Hypothalamus (tissue), 51 donors: Measurements from ENCODE around the gene SLC10A3.

Experiments used
- DNase-seq, 51 donors: peaks; one replicate each; lab custom pipeline; 2025; lab: John Stamatoyannopoulos, UW

Gene SLC10A3, protein sequence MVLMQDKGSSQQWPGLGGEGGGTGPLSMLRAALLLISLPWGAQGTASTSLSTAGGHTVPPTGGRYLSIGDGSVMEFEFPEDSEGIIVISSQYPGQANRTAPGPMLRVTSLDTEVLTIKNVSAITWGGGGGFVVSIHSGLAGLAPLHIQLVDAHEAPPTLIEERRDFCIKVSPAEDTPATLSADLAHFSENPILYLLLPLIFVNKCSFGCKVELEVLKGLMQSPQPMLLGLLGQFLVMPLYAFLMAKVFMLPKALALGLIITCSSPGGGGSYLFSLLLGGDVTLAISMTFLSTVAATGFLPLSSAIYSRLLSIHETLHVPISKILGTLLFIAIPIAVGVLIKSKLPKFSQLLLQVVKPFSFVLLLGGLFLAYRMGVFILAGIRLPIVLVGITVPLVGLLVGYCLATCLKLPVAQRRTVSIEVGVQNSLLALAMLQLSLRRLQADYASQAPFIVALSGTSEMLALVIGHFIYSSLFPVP

DNA sequence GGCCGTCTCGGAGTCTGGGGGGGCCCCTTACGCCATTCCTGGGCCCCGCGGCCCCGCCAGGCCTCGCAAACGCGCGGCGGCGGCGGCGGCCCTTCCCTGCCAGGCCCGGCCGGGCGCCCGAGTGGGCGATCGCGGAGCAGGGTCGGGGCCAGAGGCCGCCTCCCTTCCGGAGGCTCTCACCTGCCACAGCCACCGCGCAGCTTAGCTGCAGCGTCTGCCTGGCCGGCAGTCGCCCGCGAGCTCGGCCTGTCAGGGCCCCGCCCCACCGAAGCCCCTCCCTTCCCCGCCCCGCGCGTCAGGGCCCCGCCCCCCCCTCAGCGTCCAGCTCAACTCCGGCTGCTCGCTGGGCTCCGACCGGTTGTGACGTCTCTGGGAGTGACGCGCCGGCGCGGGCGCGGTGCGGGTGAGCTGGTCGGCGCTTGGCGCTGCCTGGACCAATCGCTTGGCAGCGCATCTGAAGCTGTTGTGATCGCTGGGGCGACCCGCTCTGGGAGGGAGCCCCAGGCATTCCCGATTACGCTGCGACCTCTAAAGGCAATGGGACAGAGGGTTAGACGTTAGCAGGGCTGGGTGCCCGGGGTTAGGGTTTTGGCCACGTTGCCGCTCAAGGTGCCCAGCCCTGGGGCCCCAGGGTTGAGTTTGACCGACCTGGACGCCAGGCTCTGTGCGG is at the start of gene SLC10A3:
SLC10A3 (minus strand) TSS at position 216 of the 670 bp plus-strand sequence. CDS start 1,689 bp downstream, outside the sequence.
- DNase-seq, result peak; percentile 13 to 95 (median 86)

- peak in 5 of 51 donors; percentile 2 to 9 (median 4) for DNase-seq
Measured at GRCh38 chrX:154539077-154539476, 48.6 kb upstream of the SLC10A3 start.

DNA sequence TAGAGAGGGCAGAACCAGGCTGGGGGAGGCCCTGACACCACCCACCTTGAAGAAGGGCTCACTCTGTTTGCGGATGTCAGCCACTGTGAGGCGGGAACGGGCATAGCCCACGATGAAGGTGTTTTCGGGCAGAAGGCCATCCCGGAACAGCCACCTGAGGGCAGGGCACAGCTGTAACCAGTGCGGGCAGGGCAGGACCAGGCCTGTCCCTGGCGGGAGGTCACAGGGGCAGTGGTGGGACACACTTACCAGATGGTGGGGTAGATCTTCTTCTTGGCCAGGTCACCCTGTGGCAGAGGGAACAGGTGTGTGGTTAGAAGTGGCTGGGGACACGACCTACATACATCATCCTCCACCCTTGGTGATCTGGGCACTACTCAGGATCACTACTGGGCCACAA is 45.5 kb upstream of the SLC10A3 start:
- no peak for DNase-seq

DNA sequence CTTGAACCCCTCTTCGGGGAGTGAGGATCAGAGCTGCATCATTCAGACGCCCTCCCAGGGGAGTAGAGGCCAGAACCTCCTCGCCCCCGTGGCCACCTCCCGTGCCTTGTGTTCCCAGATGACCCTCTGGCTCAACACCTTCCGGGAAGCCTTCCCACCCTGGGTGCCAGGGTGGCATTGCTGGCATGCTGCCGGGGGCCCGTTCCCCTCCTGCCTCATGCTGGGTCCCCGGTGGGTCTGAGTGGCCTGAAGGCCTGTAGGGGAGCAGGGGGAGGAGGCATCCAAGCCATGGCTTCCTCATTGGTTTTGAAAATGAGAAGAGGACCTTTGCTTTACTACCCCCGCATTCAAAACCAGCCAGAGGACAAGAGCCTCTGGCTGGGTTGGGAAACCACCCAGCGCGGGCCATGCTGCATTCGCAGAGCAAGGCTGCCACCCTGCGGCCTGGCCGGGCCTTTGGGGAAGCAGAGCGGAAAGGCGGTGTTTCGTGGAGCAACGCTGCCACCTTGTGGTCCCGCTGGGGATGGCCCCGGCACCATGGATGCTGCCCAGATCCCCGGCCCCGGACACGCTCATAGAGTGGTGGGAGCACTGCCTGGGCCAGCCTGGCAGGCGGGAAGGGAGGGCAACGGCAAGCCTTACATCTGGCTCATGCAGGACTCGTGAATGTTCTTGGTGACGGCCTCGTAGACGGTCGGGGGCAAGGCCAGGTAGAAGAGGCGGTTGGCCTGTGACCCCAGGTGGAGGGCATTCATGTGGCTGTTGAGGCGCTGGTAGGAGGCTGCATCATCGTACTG is 44.3 kb upstream of the SLC10A3 start:
- peak in 50 of 51 donors; percentile 5 to 91 (median 74) for DNase-seq

- no peak for DNase-seq
Measured at GRCh38 chrX:154532690-154533089, 42.3 kb upstream of the SLC10A3 start.

DNA sequence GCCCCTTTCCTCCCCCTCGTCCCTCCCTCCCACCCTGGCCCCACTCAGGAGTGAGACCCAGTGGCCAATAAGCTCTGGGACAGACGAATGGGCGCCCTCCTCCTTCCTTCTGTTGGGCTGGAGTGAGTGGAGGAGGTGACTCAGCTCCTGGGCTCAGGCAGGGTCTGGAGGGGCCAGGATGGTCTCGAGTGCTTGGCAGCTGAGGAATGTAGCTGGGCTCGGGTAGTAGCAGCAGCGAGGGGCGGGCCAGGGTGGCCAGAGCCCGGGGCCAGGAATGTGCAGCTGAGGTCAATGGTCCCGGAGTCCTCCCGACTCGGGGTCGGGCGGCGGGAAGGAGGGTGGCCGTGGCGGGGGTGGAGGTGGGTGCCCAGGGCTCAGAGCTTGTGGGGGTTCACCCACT is 41.2 kb upstream of the SLC10A3 start:
- DNase-seq, result peak in 2 of 51 donors; percentile 7 to 56

GRCh38 chrX:154530286-154530685 is 39.9 kb upstream of the SLC10A3 start:
- no peak for DNase-seq

- DNase-seq, result no peak
Measured at GRCh38 chrX:154529206-154529612, 38.8 kb upstream of the SLC10A3 start.

DNA sequence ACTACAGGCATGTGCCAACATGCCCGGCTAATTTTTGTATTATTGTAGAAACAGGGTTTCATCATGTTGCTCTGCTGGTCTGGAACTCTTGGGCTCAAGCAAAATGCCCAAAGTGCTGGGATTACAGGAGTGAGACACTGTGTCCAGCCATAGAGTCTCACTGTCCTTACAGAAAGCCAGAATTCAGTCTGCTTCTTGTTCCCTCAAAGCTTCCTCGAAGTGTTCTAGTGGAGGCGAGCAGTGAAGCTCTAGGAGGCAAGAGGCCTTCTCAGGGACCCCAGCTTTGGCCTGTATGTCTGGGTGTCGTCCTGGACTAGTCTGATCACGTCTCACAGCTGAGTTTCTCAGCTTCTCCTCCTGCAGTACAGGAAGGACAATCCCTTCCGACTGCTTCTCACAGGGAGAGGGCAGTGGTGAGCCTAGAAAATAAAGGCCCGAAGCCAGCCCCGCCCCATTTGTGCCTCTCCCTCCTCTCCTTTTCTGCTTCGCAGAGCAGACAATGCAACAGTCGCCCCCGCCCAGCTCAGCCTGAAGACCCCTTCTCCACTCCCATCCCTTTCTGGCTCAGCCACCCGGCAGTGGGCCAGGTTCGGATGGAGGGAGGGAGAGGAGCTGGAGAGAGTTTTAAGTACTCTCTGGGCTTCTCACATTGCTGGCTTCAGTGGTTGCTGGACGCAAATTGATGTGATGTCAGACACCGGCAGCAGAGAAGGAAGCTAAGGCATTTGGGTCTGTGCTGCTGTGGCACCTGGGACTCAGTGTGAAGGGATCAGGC is 36.7 kb upstream of the SLC10A3 start:
- DNase-seq, result peak in 46 of 51 donors; percentile 4 to 80 (median 45)

- DNase-seq, result no peak
Measured at GRCh38 chrX:154525606-154526490, 35.4 kb upstream of the SLC10A3 start.

GRCh38 chrX:154519389-154519788 is 29.0 kb upstream of the SLC10A3 start:
- no peak for DNase-seq

DNA sequence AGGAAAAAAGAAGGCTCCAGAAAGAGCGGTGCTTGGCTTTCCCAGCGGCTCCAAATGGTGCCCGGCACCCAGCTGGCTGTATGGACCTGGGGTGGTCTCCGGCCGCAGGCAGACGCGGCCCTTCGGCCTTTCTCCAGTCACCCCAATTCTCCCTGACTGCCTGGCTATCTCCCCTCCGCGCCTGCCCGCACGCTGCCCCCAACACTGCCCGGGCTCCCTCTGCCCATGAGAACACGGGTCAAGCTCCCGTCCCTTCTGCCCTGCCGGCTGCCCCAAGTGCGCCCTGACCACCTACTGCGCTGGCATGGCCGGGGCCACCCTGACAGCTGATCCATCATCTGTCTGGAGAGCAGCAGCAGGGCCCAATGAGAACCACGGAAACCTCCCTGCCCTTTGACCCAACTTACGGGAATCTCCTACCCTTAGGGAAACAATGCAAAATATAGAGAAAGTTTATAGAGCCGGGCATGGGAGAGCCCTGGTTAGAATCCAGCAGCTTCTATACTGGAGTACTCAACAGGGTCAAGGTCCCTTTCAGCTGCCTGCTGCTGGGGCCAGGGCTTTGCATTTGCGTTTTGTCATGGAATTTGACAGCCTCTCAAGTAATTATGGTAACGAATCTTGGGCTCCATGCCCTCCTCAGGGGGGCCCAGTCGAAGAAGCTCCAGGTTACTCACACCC is 26.8 kb upstream of the SLC10A3 start:
- peak in 16 of 51 donors; percentile 2 to 52 (median 27) for DNase-seq

- peak in 15 of 51 donors; percentile 7 to 59 (median 31) for DNase-seq
Measured at GRCh38 chrX:154516656-154517100, 26.2 kb upstream of the SLC10A3 start.

- peak; percentile 9 to 96 (median 86) for DNase-seq
Measured at GRCh38 chrX:154515966-154516655, 25.7 kb upstream of the SLC10A3 start, which contains the start of gene FAM3A. Gene FAM3A, minus strand, starts transcription at chrX:154516232. Its CDS starts 460 bp downstream, at chrX:154515772.

- peak in 2 of 51 donors; percentile 26 to 43 for DNase-seq
Measured at GRCh38 chrX:154515090-154515965, 24.9 kb upstream of the SLC10A3 start.

DNA sequence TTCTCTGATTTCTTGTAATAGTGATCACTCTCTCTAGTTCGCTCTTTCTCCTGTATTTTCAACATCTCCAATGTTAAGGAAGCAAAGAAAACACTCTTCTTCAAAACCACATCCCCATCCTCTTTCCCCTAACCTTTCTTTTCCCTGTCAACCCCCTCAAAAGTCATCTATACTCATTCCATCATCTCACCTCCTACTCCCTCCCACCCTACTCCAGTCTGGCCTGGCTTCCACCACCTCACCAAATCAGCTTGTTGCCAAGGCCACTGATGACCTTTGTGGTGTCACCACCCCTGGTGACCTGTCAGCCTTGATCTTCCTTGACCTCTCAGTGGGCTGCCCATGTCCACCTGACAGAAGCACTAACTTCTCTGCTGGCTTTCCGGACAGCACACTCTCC is 23.3 kb upstream of the SLC10A3 start:
- DNase-seq, result no peak
